GM10266 (cell line): ENCODE measurements around the gene BEND5.

ENCODE experiments used
- DNase-seq: peaks from one replicate; pipeline ENCODE4 v3.0.0; 2012; ENCODE audit errors: extremely low spot score
- CTCF ChIP-seq: IDR thresholded peaks from 2 replicates; pipeline ENCODE4 v1.5.1; 2012; ENCODE audit warnings: mild to moderate bottlenecking, low read depth; ENCODE audit not compliant: control insufficient read depth, insufficient read depth; ENCODE audit errors: missing control alignments

The BEND5 gene

GRCh38 chr1:48807554-48808260 is 31.0 kb upstream of the BEND5 start:
- DNase-seq, result no peak
- TF ChIP-seq CTCF, result no peak

- TF ChIP-seq CTCF, result no peak
- no peak for DNase-seq
Measured at GRCh38 chr1:48803474-48803873, 26.8 kb upstream of the BEND5 start.

GRCh38 chr1:48794816-48795215 is 18.1 kb upstream of the BEND5 start:
- TF ChIP-seq CTCF, result no peak
- DNase-seq, result no peak

GRCh38 chr1:48793863-48794262 is 17.2 kb upstream of the BEND5 start:
- DNase-seq, result peak; percentile 29
- no peak for TF ChIP-seq CTCF

GRCh38 chr1:48792961-48793360 is 16.3 kb upstream of the BEND5 start:
- no peak for TF ChIP-seq CTCF

GRCh38 chr1:48790397-48790796 is 13.7 kb upstream of the BEND5 start:
- DNase-seq, result no peak
- TF ChIP-seq CTCF, result no peak

More at GRCh38 chr1:48792961-48793360, 16.3 kb upstream of the BEND5 start:
- no peak for DNase-seq

- no peak for DNase-seq
Measured at GRCh38 chr1:48789903-48790302, 13.2 kb upstream of the BEND5 start.

More at GRCh38 chr1:48789903-48790302, 13.2 kb upstream of the BEND5 start:
- TF ChIP-seq CTCF, result no peak
